ENCODE results near the gene CHST7. TPM values are rescaled to one million over a fixed set of nuclear protein-coding genes. Genes with fewer than 3 reads are reported as not detected.
A peak's percentile ranks its signal among the peaks of the same experiment; 100 is the strongest.

The CHST7 gene
- total and polyA plus RNA-seq, 2 of the 13 experiments (the other 11 are each of a cell fraction or from before 2014, with no cell fraction given): 2.4 to 5.2 TPM

GRCh38 chrX:46575991-46576392 is 2.4 kb downstream of the CHST7 start:
- 0% methylated on average over 6 of the region's 6 CpGs for WGBS (ENCODE audit: low lambda C conversion rate)
- ATAC-seq: peak; percentile 4; the same call in 1 of the 3 replicates
- in situ Hi-C loops (cut with HindIII; ENCODE audit: extremely low pct_ligation_motif_present, low pct_unique_long_range_greater_than_20kb): no loop called here
- POLR2A ChIA-PET: no interaction called here
- Histone ChIP-seq H3K4me2 (ENCODE audit: low read depth, low read length) (peak overlapping the region; percentile 82), H3K79me2 (ENCODE audit: insufficient read depth, low read length) (peaks cover 18% of the 10 kb centered on the region), H3K4me3 (replicated peaks in 1 of 3; ENCODE audit: insufficient read depth in 1 of 3, low read depth in 2 of 3, low read length in 3 of 3) (peak overlapping the region; percentile 54 to 80 (median 74)), H4K20me1 (ENCODE audit: insufficient read depth, low read length) (no peaks in the 10 kb centered on the region), H3K9ac (ENCODE audit: insufficient read depth, low read depth, low read length) (peak overlapping the region; percentile 54), H3K27ac (ENCODE audit: extremely low read length, insufficient read depth, low read length) (peak overlapping the region; percentile 46), H3K9me3 (ENCODE audit: low read length) (no peaks in the 10 kb centered on the region), H3K4me1 (ENCODE audit: insufficient read depth, low read length) (peaks cover 53% of the 10 kb centered on the region), H2AFZ (ENCODE audit: low read length) (no peak overlapping the region), H3K36me3 (replicated peaks in 1 of 2; ENCODE audit: control insufficient read depth in 1 of 2, insufficient read depth in 2 of 2, low read length in 2 of 2) (no peaks in the 10 kb centered on the region; a peak in 1 of 5 replicates), H3K27me3 (ENCODE audit: control insufficient read depth in 1 of 2, insufficient read depth in 2 of 2, low read length in 2 of 2) (no peaks in the 10 kb centered on the region)
- BruUV-seq (replicated peaks): TSS peak; percentile 45
- DNase-seq (ENCODE audit: low spot score): peak; percentile 48
- no peak for FAIRE-seq
- intact Hi-C loops (cut with micrococcal nuclease; ENCODE audit: unreplicated experiment): no loop called here
- CTCF ChIA-PET (ENCODE audit: low intra/inter-chr PET ratio, low total read pairs): no interaction called here
- peak; percentile 68 for TF ChIP-seq ZNF281 (CRISPR knock-in tag; IDR thresholded peaks at IDR 0.05; ENCODE audit: borderline replicate concordance)
- peak; percentile 28; the same call in 1 of the 2 replicates for TF ChIP-seq MAX (IDR thresholded peaks at IDR 0.05)
- no peak for TF ChIP-seq RORA (CRISPR knock-in tag; IDR thresholded peaks at IDR 0.05)
- TF ChIP-seq SKIL (CRISPR knock-in tag; IDR thresholded peaks at IDR 0.05; ENCODE audit: borderline replicate concordance): no peak
- no peak for TF ChIP-seq RERE (CRISPR knock-in tag; IDR thresholded peaks at IDR 0.05; ENCODE audit: low read depth)
- no peak for TF ChIP-seq ZNF597 (CRISPR knock-in tag; IDR thresholded peaks at IDR 0.05)
- TF ChIP-seq ZNF782 (CRISPR knock-in tag; IDR thresholded peaks at IDR 0.05; ENCODE audit: borderline replicate concordance): no peak
- TF ChIP-seq PAWR (CRISPR knock-in tag; IDR thresholded peaks at IDR 0.05; ENCODE audit: borderline replicate concordance): no peak
- TF ChIP-seq BRCA1 (CRISPR knock-in tag; IDR thresholded peaks at IDR 0.05): no peak
- no peak for TF ChIP-seq ARID2 (CRISPR knock-in tag; IDR thresholded peaks at IDR 0.05; ENCODE audit: borderline replicate concordance)
- no peak for TF ChIP-seq GABPA (IDR thresholded peaks at IDR 0.05; ENCODE audit: low read depth, low read length)
- TF ChIP-seq GABPA (CRISPR knock-in tag; IDR thresholded peaks at IDR 0.05; ENCODE audit: low read depth): no peak
- TF ChIP-seq ZNF30 (CRISPR knock-in tag; IDR thresholded peaks at IDR 0.05): no peak
- TF ChIP-seq TCF7 (IDR thresholded peaks at IDR 0.05; ENCODE audit: low read depth): no peak

Data from HepG2 (cell line).